IMR-90 (cell line): Measurements from ENCODE around the gene VGF. TPM values are rescaled to one million over a fixed set of nuclear protein-coding genes. Genes with fewer than 3 reads are reported as not detected.
A peak's percentile ranks its signal among the peaks of the same experiment; 100 is the strongest.

ENCODE experiments used
- ATAC-seq: fragments of 200-7000 bp; cut with Tn5 transposase; 2 replicates; pipeline ENCODE4 v1.9.1; 2020; ENCODE audit warnings: low read depth, mild to moderate bottlenecking, moderate library complexity
- BruUV-seq: library from RNA; stranded (reverse); fragments of 400-500 nt; replicated peaks from 2 replicates; lab custom pipeline; 2021; lab: Mats Ljungman, UMichigan
- CTCF ChIA-PET: fragments of 300-600 bp; formaldehyde crosslinking; extraction: SDS; loops from one replicate; lab custom pipeline; 2021; ENCODE audit warnings: antibody characterized with exemption; lab: Yijun Ruan, JAX
- POLR2A ChIA-PET: fragments of 300-600 bp; sonication (Branson Sonifier 250); formaldehyde crosslinking; loops from one replicate; lab custom pipeline; 2022; ENCODE audit warnings: antibody characterized with exemption; ENCODE audit not compliant: unreplicated experiment; lab: Charles Lee
- DNase-seq: peaks from one replicate; pipeline ENCODE4 v3.0.0; 2013
- H2AFZ ChIP-seq: replicated peaks from 2 replicates; pipeline ENCODE3; 2013; ENCODE audit warnings: low read length, mild to moderate bottlenecking; ENCODE audit not compliant: poor library complexity
- H2AK5ac ChIP-seq: 2 replicates; pipeline ENCODE4 v1.6.1; 2013; ENCODE audit warnings: low read depth, low read length, inconsistent platforms
- H2AK9ac ChIP-seq: replicated peaks from 2 replicates; pipeline ENCODE3; 2013; ENCODE audit warnings: mild to moderate bottlenecking, low read depth, low read length, moderate library complexity; ENCODE audit not compliant: poor library complexity
- H2BK120ac ChIP-seq: 2 replicates; pipeline ENCODE4 v1.6.1; 2013; ENCODE audit warnings: low read depth, low read length, inconsistent platforms
- H2BK15ac ChIP-seq: 3 replicates; pipeline ENCODE4 v1.6.1; 2013; ENCODE audit warnings: low read depth, low read length, inconsistent platforms
- H2BK20ac ChIP-seq: 2 replicates; pipeline ENCODE4 v1.6.1; 2013; ENCODE audit warnings: low read depth, mild to moderate bottlenecking, inconsistent platforms, low read length, moderate library complexity
- H2BK5ac ChIP-seq: 2 replicates; pipeline ENCODE4 v1.6.1; 2013; ENCODE audit warnings: mild to moderate bottlenecking, low read depth, low read length, inconsistent platforms; ENCODE audit not compliant: poor library complexity, severe bottlenecking
- H3K14ac ChIP-seq: replicated peaks from 2 replicates; pipeline ENCODE4 v1.6.1; 2013; ENCODE audit warnings: low read depth, low read length, inconsistent platforms
- H3K18ac ChIP-seq: 2 replicates; pipeline ENCODE4 v1.6.1; 2013; ENCODE audit warnings: low read depth, low read length, control low read depth
- H3K23ac ChIP-seq: 2 replicates; pipeline ENCODE4 v1.6.1; 2013; ENCODE audit warnings: low read depth, low read length, inconsistent platforms
- H3K27ac ChIP-seq: 2 replicates; pipeline ENCODE4 v1.5.1; 2013; ENCODE audit warnings: mild to moderate bottlenecking, control low read depth, low read length; ENCODE audit not compliant: insufficient read depth
- H3K27me3 ChIP-seq: 2 replicates; pipeline ENCODE4 v1.6.1; 2013; ENCODE audit warnings: low read length; ENCODE audit not compliant: control insufficient read depth, insufficient read depth
- H3K36me3 ChIP-seq: 2 replicates; pipeline ENCODE4 v1.6.1; 2013; ENCODE audit warnings: low read length, mixed read lengths; ENCODE audit not compliant: control insufficient read depth, insufficient read depth
- H3K4ac ChIP-seq: 2 replicates; pipeline ENCODE4 v1.6.1; 2013; ENCODE audit warnings: low read depth, low read length, inconsistent platforms
- H3K4me1 ChIP-seq: 2 replicates; pipeline ENCODE4 v1.6.1; 2013; ENCODE audit warnings: low read length, mixed read lengths; ENCODE audit not compliant: control insufficient read depth, insufficient read depth
- H3K4me2 ChIP-seq: 2 replicates; pipeline ENCODE4 v1.6.1; 2013; ENCODE audit warnings: low read depth, mild to moderate bottlenecking, control low read depth, low read length, moderate library complexity
- H3K4me3 ChIP-seq: 2 replicates; pipeline ENCODE4 v1.5.1; 2013; ENCODE audit warnings: low read depth, mild to moderate bottlenecking, control low read depth, low read length, moderate library complexity; ENCODE audit not compliant: insufficient read depth
- H3K56ac ChIP-seq: 2 replicates; pipeline ENCODE4 v1.6.1; 2013; ENCODE audit warnings: low read length, inconsistent platforms; ENCODE audit not compliant: insufficient read depth; ENCODE audit errors: extremely low read depth
- H3K79me1 ChIP-seq, 2 experiments: 2 replicates each; pipeline ENCODE4 v1.6.1; 2013; ENCODE audit warnings: low read length in 2 of 2, inconsistent platforms in 1 of 2, low read depth in 1 of 2
- H3K9ac ChIP-seq: 2 replicates; pipeline ENCODE4 v1.6.1; 2013; ENCODE audit warnings: low read depth, low read length, control low read depth
- H3K9me1 ChIP-seq: 2 replicates; pipeline ENCODE4 v1.6.1; 2013; ENCODE audit warnings: low read length, inconsistent platforms; ENCODE audit not compliant: insufficient read depth
- H3K9me3 ChIP-seq: 2 replicates; pipeline ENCODE4 v1.6.1; 2013; ENCODE audit warnings: low read length; ENCODE audit not compliant: control insufficient read depth, insufficient read depth
- H4K20me1 ChIP-seq: 2 replicates; pipeline ENCODE4 v1.6.1; 2013; ENCODE audit warnings: low read length, inconsistent platforms; ENCODE audit not compliant: insufficient read depth
- H4K5ac ChIP-seq: 2 replicates; pipeline ENCODE4 v1.6.1; 2013; ENCODE audit warnings: mild to moderate bottlenecking, low read depth, low read length, control low read depth
- H4K8ac ChIP-seq, 2 experiments: 2 replicates each; pipeline ENCODE4 v1.6.1; 2013; ENCODE audit warnings: low read depth in 2 of 2, low read length in 2 of 2, control low read depth in 1 of 2, inconsistent platforms in 1 of 2
- H4K91ac ChIP-seq: 2 replicates; pipeline ENCODE4 v1.6.1; 2013; ENCODE audit warnings: low read depth, low read length, inconsistent platforms; ENCODE audit not compliant: insufficient read depth
- RFX5 ChIP-seq: IDR thresholded peaks from 2 replicates; pipeline ENCODE4 v1.8.0; 2012; ENCODE audit warnings: low read depth, mild to moderate bottlenecking, low read length, moderate library complexity
- WGBS, 2 experiments: methylation state at CpG; one replicate each; pipeline versions ENCODE4 v1.1.5 to v1.1.7; 2013; ENCODE audit warnings: missing lambda C conversion rate in 2 of 2; ENCODE audit not compliant: insufficient read length in 1 of 2; ENCODE audit errors: extremely low coverage in 2 of 2; 5-methylcytosine and 5-hydroxymethylcytosine counted together
- dilution Hi-C: fragments of 300-500 bp; cut with HindIII; formaldehyde crosslinking; loops from one replicate; pipeline ENCODE4 v1.14.3; 2018; ENCODE audit warnings: low sequenced_read_pairs; ENCODE audit not compliant: unreplicated experiment
- in situ Hi-C: fragments of 300-500 bp; cut with MboI; formaldehyde crosslinking; loops from 3 replicates; pipeline ENCODE4 v1.14.3; 2019; ENCODE audit warnings: low sequenced_read_pairs, inconsistent platforms, mixed read lengths
- intact Hi-C: fragments of 100-400 bp; cut with micrococcal nuclease; formaldehyde crosslinking; loops from 2 replicates; pipeline ENCODE4 v1.10.0; 2022
- polyA plus RNA-seq, 3 experiments: library from polyadenylated mRNA; depleted of rRNA; stranded (reverse); fragments of >200 nt; gene quantifications; 2 replicates each; pipeline ENCODE4 v1.2.3, GENCODE V29; 2012; ENCODE audit warnings: low replicate concordance in 1 of 3
- total RNA-seq: library from RNA; depleted of rRNA; stranded (reverse); fragments of >200 nt; gene quantifications from 2 replicates; pipeline ENCODE4 v1.2.3, GENCODE V29; 2012

The VGF gene
- total and polyA plus RNA-seq, 2 of the 4 experiments (the other 2 are of a cell fraction): 0.18 to 0.50 TPM

- WGBS, 2 experiments: no CpG with 5 or more reads among the region's 3 CpGs
- in situ Hi-C loops: loop anchor here (25.0 kb wide), 1 partner anchor 682 kb away; the partner anchor contains the start of genes MEPCE, PPP1R35 and ZCWPW1
- POLR2A ChIA-PET: no interaction called here
Measured at GRCh38 chr7:101118856-101119255, 46.5 kb downstream of the VGF start.

More at GRCh38 chr7:101118856-101119255, 46.5 kb downstream of the VGF start:
- Histone ChIP-seq H4K91ac (peak overlapping the region; percentile 88), H3K79me1 (peaks cover 4 to 32% of the 10 kb centered on the region in 2 experiments; a peak in 2 of 4 replicates), H2AFZ (no peak overlapping the region), H2BK20ac (peak overlapping the region; percentile 97; the same call in 1 of the 2 replicates), H2BK5ac (peak overlapping the region; percentile 98), H3K4me1 (peaks cover 19% of the 10 kb centered on the region), H4K5ac (no peak overlapping the region; the same call in 1 of the 2 replicates), H3K18ac (no peak overlapping the region), H2AK5ac (peak overlapping the region; percentile 97), H3K4me3 (no peak overlapping the region), H3K56ac (no peak overlapping the region), H3K23ac (peak overlapping the region; percentile 80), H2AK9ac (peak overlapping the region; percentile 18), H3K36me3 (no peaks in the 10 kb centered on the region), H3K9me1 (peaks cover 30% of the 10 kb centered on the region), H3K14ac (peak overlapping the region; percentile 80), H3K4ac (peak overlapping the region; percentile 94), H4K20me1 (no peaks in the 10 kb centered on the region), H2BK120ac (peak overlapping the region; percentile 91), H4K8ac (peak overlapping the region; percentile 2 to 91; a peak in 3 of 4 replicates), H3K27ac (peak overlapping the region; percentile 77), H3K27me3 (no peaks in the 10 kb centered on the region), H2BK15ac (peak overlapping the region; percentile 13; the same call in 2 of the 3 replicates), H3K9ac (no peak overlapping the region), H3K4me2 (no peak overlapping the region), H3K9me3 (no peaks in the 10 kb centered on the region)
- CTCF ChIA-PET: interaction anchor here (0.6 kb wide), 1 partner anchor 16 kb away, joined by 3 read pairs; no protein-coding TSS in a partner anchor
- DNase-seq: no peak
- no peak for TF ChIP-seq RFX5
- intact Hi-C loops: no loop called here
- BruUV-seq: no TSS peak
- no peak for ATAC-seq
- dilution Hi-C loops: no loop called here
